ENCODE data around the gene ALDH1B1. TPM values are rescaled to one million over a fixed set of nuclear protein-coding genes. Genes with fewer than 3 reads are reported as not detected.
A peak's percentile ranks its signal among the peaks of the same experiment; 100 is the strongest.

ALDH1B1 gene
- total RNA-seq, 1 experiment from 2014 or later = 46.6 TPM

- Histone ChIP-seq H3K79me2 (ENCODE audit: insufficient read depth, low read length) (peaks cover 38% of the 10 kb centered on the region), H3K4me1 (ENCODE audit: control insufficient read depth in 1 of 2, insufficient read depth in 2 of 2, low read length in 2 of 2) (peaks cover 5 to 13% of the 10 kb centered on the region in 2 experiments; a peak in 3 of 4 replicates), H3K4me3 (replicated peaks in 1 of 2; ENCODE audit: low read depth in 1 of 2, low read length in 2 of 2) (peak overlapping the region; percentile 94 to 98; a peak in 3 of 4 replicates), H4K20me1 (ENCODE audit: insufficient read depth) (no peaks in the 10 kb centered on the region), H3K9me2 (ENCODE audit: insufficient read depth) (no peaks in the 10 kb centered on the region), H3K9me3 (ENCODE audit: control insufficient read depth in 1 of 2, insufficient read depth in 1 of 2, low read depth in 1 of 2, low read length in 2 of 2) (no peaks in the 10 kb centered on the region), H3K4me2 (ENCODE audit: low read length) (peak overlapping the region; percentile 81), H3K36me3 (ENCODE audit: control insufficient read depth in 1 of 2, insufficient read depth in 2 of 2, low read length in 2 of 2) (peaks cover 2 to 15% of the 10 kb centered on the region in 2 experiments; a peak in 3 of 4 replicates), H3K27ac (ENCODE audit: low read depth, low read length) (no peak overlapping the region), H2AFZ (ENCODE audit: low read depth, low read length, poor library complexity, severe bottlenecking) (peak overlapping the region; percentile 67), H3K27me3 (ENCODE audit: insufficient read depth, low read length) (no peaks in the 10 kb centered on the region), H3K9ac (ENCODE audit: low read length) (peak overlapping the region; percentile 94)
- ATAC-seq (no peak), DNase-seq (ENCODE audit: low read depth, low spot score) (no peak)
- TF ChIP-seq FOSL1 (IDR thresholded peaks at IDR 0.05; ENCODE audit: low read depth) (no peak), EGR1 (IDR thresholded peaks at IDR 0.05; ENCODE audit: low read depth) (no peak), CEBPB (IDR thresholded peaks at IDR 0.05; ENCODE audit: low read depth) (no peak), TCF7L2 (IDR thresholded peaks at IDR 0.05; ENCODE audit: borderline replicate concordance, extremely low read depth, insufficient read depth, insufficient read length) (no peak), RAD21 (IDR thresholded peaks at IDR 0.05; ENCODE audit: low read depth) (no peak), MAX (IDR thresholded peaks at IDR 0.05) (no peak), YY1 (IDR thresholded peaks at IDR 0.05; ENCODE audit: extremely low read depth, insufficient replicate concordance, low read depth, low read length) (no peak), ZBTB33 (IDR thresholded peaks at IDR 0.05; ENCODE audit: extremely low read depth, insufficient replicate concordance, low read length) (no peak), ZFX (IDR thresholded peaks at IDR 0.05) (no peak), ATF3 (IDR thresholded peaks at IDR 0.05) (no peak)
- POLR2A ChIA-PET = no interaction called here
- no TSS peak for BruUV-seq (replicated peaks)
- RAD21 ChIA-PET (ENCODE audit: low non-redundant PET in 1 of 2, low total read pairs in 2 of 2, uncharacterized antibody in 2 of 2, unreplicated experiment in 2 of 2) = no interaction called here
- CTCF ChIA-PET = no interaction called here
- intact Hi-C loops (cut with micrococcal nuclease) = loop anchor here (10.0 kb wide), 1 partner anchor 907 kb away; the partner anchor contains the start of gene POLR1E
Observed at GRCh38 chr9:38391278-38392118, 1.0 kb upstream of the ALDH1B1 start.

Data from HCT116 (cell line).